ENCODE results near the gene HNRNPK.

DNA sequence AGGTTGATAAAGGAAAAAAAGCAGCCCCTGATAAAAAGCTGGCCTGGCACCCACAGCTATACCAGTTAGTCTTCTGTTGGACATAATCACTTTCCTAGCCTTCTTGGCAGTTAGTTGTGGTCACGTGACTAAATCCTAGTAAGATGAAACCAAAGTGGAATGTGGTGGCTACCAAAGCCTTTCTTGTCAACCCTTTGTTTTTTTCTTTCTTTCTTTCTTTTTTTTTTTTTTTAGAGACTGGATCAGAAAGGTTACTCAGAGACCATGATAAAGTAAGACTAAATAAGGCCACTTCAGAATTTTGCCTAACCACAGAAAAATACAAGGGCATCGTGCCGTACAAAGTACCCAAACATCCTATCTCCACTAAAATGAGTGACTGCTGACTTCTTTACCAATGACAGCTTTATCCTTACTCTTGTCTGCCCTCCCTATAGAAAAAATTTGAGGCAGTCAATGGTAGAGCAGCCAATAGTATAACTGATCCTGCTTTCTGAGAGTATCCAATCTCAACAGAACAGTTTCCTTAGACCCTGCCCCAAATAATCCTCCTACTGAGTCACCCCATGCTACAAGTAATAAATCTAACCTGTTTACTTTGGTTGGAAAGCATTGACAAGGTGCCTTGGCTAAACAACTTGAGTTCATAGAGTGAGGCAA, 44.6 kb downstream of the HNRNPK start:
- TF ChIP-seq, protein P1, sequence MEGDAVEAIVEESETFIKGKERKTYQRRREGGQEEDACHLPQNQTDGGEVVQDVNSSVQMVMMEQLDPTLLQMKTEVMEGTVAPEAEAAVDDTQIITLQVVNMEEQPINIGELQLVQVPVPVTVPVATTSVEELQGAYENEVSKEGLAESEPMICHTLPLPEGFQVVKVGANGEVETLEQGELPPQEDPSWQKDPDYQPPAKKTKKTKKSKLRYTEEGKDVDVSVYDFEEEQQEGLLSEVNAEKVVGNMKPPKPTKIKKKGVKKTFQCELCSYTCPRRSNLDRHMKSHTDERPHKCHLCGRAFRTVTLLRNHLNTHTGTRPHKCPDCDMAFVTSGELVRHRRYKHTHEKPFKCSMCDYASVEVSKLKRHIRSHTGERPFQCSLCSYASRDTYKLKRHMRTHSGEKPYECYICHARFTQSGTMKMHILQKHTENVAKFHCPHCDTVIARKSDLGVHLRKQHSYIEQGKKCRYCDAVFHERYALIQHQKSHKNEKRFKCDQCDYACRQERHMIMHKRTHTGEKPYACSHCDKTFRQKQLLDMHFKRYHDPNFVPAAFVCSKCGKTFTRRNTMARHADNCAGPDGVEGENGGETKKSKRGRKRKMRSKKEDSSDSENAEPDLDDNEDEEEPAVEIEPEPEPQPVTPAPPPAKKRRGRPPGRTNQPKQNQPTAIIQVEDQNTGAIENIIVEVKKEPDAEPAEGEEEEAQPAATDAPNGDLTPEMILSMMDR (IDR thresholded peaks at IDR 0.05), result no peak
- no peak for TF ChIP-seq POLR2A (IDR thresholded peaks at IDR 0.05)

Measured in tibial nerve (tissue), 3 donors.